ENCODE data around the gene F2.

DNA sequence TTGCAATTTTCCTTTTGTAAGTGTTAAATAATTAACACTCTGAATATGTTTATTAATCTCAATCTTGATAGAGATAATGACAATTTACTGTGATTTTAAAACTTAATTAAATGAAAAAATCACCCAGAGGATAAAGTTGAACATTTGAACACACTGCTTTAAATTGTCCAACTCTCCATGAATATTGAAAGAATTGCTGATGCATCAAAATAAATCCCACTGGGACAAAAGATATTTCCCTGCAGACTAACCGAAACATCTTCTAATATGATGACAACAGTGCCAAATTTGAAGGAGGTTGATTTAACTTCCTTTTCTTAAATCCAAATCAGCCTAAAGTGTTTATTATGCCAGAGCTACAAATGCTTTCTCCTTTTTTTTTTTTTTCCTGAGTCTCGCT is 47.6 kb downstream of the F2 start:
- TF ChIP-seq POLR2A (IDR thresholded peaks at IDR 0.05) = no peak
- TF ChIP-seq, protein P1, sequence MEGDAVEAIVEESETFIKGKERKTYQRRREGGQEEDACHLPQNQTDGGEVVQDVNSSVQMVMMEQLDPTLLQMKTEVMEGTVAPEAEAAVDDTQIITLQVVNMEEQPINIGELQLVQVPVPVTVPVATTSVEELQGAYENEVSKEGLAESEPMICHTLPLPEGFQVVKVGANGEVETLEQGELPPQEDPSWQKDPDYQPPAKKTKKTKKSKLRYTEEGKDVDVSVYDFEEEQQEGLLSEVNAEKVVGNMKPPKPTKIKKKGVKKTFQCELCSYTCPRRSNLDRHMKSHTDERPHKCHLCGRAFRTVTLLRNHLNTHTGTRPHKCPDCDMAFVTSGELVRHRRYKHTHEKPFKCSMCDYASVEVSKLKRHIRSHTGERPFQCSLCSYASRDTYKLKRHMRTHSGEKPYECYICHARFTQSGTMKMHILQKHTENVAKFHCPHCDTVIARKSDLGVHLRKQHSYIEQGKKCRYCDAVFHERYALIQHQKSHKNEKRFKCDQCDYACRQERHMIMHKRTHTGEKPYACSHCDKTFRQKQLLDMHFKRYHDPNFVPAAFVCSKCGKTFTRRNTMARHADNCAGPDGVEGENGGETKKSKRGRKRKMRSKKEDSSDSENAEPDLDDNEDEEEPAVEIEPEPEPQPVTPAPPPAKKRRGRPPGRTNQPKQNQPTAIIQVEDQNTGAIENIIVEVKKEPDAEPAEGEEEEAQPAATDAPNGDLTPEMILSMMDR (IDR thresholded peaks at IDR 0.05) = no peak
